Activated gamma-delta T cell treated with Interleukin-2 at 50 U/mL for 16 hours (primary cell): Measurements from ENCODE around the gene OTOGL.
"Not testable (repeated sequence)": the region's sequence is repeated elsewhere in the genome, so short reads cannot be mapped to it uniquely, and the experiment has no call there.

ENCODE experiments used
- DNase-seq: peaks from one replicate; pipeline ENCODE4 v3.0.0-alpha.2; 2020

Gene OTOGL

DNA sequence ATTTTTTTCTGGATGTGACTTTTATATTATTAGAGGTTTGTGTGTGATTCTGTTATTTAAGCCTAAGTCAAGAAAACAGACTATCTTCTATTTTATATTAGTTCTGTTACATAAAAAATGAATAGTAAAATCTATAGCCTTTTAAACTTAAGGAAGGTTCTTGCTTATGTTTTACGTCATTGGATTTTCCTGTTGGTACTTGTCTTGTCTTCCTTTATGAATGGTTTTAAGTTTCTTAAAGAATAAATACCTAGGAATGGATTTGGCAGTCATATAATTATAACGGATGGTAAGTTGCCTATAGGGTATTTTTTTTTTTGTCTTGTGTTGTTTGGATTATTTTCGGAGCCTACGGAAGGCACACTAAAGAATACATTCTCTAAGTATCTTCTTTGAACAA lies 182.9 kb downstream of the OTOGL start:
- no peak for DNase-seq

DNA sequence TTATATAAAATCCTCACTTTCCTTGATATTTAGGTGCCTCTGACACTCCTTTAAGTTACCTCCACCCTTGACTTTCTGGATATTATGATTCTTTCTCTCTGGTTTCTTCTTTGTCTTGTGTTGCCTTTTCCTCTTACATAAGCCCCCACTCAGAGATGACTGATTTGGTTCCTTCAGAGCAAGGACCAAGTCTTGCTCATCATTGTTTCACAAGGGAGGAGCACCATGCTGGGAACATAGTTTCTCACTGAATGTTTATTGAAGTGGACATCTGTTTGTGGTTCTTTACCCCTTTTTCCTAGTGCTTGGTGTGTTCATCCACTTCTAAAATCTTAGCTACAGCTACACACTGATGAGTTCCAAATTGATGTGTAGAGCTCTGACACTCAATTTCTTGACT lies 183.4 kb downstream of the OTOGL start:
- no peak for DNase-seq

DNA sequence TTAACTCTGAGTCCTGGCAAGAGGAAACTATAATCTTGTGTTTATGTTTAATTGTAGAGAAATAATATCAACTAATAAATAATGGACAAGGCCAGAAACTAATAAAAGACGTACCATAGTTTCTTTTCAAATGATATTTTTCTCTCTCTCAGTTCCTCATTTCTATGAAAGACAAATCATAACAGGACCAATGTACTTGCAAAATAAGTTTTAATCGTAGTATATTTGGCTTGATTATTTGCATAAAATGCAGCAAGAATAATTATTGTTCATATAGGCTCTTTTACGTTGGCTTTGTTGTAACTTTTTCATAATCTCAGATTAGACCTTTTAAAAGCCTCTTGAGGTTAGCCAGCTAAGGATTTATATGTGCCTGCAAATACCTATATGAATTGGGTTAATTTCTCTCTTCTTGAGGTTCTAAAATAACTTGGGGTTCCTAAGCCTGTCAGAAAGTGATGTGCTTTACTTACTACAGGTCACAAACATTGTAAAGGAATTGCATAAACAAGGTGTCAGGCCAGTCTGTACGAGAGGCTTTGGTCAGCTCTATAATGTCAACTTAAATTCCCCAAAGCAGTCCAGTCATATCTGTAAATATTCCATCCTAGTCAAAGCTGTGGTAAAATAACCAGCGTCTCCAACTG lies 191.9 kb downstream of the OTOGL start:
- DNase-seq, result no peak

DNA sequence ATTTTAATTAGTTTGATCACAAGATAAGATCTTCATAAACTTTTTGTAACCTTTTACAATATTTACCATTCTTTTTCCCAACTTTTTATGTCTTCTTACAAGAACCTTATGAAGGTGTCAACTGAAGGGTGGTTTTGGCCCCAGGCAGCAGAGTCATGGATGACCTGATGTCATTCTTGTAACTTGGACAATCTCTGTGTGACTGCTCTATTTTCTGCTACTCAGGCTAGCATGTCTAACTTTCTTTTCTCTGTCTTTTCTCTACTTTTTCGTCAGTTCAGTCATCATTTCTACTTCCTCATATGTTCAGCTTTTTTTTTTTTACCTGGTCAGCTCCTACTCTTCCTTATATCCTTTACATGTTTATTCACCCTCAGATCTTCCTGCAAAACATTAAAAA lies 194.0 kb downstream of the OTOGL start:
- no peak for DNase-seq

DNA sequence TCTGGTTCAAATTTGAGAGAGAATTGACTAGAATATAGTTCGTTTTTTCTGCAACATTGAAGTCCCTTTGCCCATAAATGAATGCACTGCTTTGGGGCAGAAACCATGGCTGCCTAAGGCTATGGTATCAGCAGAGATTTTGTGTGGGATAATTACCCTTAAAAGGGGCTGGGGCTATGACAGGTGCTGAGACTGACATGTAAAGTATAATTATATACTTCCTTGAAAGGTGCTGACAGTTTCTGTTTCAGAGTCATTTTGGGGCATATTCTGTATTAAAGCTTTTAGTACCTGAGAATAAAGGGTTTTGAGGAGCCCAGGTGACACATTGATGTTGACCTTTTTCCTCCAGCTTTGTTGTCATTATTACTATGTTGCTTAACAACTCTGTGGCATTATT lies 194.4 kb downstream of the OTOGL start:
- DNase-seq, result no peak

DNA sequence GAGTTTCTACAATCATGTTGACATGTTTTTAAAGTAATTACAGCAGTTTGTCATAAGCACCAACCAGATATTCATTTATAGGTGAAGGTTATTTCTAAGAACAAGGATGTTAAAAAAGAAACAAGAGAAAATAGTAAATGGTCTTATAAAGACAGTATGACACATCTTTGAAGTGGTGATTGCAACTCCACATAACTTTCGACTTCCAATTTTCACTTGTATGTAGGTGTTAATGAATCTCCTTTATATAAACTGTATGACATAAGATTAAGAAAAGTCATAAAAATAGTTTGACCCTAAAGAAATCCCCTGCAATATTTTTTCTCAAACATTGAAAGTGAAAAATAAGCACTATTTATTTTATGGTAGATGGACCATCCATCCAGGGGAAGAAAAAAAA lies 199.9 kb downstream of the OTOGL start:
- no peak for DNase-seq

DNA sequence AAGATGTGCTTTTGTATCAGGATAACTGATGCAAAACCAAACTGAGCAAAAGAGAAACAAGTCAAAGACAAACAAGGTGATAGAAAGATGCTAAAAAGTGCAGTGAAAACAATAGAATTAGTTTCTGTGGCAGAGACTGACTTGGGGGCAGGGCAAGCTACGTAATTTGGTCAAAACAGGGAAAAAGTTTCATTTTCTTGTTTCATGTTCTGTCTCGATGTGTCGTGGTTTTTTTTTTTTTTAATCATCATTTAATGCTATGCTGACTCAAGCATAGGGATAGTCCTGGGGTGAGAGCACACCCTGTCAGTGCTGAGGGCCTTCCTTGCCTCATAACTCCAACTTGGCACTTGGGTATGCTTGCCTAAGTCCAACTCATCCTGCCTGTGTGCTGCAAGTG lies 200.6 kb downstream of the OTOGL start:
- DNase-seq, result no peak

DNA sequence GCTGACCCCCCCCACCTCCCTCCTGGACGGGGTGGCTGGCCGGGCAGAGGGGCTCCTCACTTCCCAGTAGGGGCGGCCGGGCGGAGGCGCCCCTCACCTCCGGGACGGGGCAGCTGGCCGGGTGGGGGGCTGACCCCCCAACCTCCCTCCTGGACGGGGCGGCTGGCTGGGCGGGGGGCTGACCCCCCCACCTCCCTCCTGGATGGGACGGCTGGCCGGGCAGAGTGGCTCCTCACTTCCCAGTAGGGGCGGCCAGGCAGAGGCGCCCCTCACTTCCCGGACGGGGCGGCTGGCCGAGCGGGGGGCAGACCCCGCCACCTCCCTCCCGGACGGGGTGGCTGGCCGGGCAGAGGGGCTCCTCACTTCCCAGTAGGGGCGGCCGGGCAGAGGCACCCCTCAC lies 208.1 kb downstream of the OTOGL start:
- DNase-seq, result not testable (repeated sequence)

DNA sequence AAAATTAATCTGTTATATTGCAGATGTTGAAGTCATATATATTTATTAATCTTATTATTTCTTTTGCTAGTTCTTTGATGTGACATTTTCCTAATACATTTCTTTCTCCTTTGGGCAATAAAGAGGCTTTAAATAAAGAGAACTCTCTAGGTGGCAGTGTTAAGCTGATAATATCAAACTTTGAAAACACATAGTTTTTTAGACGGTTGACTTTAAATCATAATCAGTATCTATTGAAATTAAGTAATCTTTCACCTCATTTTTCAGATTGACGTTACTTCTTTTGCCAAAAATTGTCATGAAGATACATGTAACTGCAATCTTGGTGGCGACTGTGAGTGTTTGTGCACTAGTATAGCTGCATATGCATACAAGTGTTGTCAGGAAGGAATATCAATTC lies 213.9 kb downstream of the OTOGL start:
- DNase-seq, result no peak

DNA sequence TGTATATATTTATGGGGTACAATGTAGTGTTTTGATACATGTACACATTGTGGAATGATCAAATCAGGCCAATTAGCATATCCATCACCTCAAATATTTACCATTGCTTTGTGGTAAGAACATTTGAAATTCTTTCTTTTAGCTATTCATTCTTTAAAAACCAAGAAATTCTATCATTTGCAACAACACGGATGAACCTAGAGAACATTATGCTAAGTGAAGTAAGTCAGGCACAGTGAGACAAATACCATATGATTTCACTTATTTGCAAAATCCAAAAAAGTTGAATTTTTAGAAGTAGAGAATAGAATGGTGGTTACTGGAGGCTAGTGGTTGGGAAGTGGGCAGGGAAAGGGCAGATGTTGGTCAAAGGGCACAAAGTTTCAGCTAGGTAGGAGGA lies 215.4 kb downstream of the OTOGL start:
- no peak for DNase-seq

DNA sequence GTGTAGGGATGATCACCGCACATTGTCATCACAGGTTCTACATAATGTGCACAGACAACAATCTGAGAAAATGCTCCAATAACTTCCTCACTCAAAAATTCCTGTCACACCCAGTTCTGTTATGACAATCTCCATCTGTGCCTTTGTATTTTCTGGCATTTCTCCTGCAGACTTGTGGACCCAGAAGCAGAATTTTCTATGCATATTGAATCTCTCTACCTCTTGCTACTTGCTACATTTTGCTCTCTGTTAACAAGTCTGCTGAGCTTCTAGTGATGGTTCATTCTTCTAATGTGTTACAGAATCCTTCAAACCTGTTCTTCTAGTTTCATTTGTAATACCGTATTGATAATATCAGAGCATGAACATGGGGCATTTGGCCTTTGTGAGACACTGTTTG lies 216.9 kb downstream of the OTOGL start:
- no peak for DNase-seq

DNA sequence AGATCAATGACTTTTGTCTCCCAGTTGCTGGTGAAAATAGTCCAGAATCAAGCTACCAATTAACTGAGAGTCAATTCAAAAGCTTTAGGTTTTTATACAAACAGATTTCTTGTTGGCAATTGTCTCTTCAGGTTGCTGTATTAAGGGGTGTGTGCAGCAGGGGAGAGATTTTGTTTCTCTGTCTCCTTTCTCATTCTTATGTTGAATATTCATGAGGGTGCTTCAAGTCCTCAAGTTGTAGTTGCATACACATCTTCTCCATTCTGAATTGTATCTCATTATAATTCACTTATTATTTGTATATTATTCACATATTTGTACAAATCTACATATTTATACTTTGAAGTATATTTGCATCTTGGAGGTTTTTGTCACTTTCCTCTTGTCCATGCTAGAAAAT lies 218.0 kb downstream of the OTOGL start:
- DNase-seq, result no peak

DNA sequence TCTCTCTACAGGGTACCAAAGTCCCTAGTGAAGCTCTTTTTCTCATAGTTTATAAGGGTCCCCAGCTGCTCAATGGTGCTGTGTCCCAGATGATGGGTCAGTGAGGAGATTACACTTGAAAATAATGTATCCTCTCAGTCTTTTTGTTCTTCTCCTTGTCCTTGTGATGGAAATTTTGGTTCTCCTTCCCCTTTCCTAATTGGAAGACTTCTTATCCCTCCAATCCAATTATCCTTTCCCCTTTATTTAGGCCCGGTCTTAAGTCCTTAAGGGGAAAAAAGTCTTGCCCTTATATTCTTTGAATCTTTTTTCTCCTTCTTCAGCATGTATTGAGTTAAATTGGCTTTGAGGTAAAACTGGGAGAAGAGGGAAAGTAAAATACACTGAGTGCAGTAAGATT lies 218.6 kb downstream of the OTOGL start:
- DNase-seq, result no peak

DNA sequence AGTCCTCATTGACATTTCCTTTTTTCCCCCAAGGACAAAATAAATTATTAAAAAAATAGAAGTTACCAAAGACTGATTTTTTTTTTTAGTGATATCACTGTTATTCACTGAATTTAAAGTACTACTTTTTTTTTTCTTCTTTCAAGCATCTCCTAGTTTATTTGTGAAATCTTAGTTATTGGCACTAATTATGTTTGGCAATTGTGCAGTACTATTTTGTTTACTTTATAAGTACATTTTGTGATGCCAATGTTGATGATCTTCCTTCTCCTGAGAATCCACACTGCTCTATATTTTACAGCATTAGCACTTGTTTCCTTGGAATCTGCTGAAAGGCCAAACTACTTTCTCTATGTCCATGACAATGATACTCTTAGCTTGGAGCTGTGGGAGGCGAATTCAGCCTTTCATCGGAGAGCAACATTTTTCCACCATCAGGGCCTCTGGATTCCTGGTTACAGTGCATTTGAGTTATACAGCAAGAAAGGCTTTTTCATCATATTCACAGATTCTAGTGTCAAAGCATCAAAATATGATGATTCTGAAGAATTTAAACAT lies 220.9 kb downstream of the OTOGL start:
- DNase-seq, result no peak

DNA sequence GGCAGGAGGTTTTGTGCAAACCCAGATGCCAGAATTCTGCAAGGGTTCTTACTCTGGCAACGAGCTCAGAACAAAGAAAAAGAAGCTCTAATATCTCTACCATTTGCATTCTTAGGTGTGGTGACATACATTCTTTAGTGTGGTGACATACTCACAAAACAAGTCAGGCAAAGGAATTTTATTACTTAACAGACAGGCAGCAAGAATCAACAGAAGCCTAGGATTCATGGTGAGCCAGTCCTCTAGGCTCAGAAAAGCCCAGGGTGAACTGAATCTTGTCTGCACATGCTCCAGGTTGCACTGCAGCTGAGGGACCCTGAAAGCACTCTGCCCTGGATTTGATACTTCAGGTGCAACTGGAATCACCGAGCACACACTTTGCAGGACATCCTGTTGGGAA lies 222.3 kb downstream of the OTOGL start:
- DNase-seq, result no peak

DNA sequence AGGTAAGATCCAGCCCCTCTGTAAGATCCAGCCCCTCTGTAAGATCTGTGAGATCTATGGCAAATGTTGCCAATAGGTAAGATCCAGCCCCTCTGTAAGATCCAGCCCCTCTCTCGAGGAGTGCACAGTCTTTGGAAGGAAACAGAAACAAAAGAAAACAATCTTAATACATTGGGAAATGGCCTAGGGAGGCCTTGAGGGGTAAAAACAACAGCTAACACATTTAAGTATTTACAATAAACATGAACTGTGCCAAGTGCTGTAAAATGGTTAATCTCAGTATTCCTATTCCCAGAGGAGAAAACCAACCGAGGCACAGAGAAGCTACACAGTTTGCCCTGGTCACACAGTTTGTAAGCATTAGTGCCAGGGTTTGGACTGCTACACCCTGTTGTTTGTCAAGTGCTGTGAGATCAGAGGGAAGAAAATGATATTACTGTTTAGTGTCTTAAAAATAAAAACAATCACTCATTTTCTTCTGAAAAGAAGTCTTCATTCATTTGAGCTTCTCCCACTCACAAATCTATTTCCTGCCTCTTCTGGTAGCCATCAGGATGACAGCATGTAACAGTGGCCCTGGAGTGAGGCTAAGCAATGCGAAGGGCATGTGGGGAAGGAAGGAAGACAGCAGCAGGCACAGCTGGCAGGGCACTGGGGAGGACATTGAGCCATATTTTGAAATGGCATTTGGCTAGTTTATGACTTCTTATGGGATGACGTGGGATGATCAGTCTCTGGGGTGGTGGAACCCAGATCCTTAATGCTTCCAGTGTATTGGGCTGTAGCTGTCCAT lies 226.0 kb downstream of the OTOGL start:
- DNase-seq, result no peak

DNA sequence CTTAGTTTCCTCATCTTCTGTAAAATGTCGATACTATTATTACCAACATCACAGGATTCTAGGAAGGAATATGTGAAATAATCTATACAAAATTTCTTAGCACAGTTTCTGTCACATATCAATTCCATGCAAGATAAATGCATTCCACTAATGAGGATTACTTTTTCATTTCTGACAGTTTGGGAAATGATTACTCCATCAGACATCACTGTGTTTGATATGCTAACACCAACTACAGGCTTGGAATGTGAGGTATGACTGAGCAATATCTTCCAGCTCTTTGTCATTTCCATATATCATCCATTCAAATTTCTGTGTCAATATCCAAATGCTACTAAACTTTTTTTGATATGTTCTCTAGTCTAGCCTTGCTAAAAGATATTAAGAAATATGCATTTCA lies 233.5 kb downstream of the OTOGL start:
- no peak for DNase-seq

DNA sequence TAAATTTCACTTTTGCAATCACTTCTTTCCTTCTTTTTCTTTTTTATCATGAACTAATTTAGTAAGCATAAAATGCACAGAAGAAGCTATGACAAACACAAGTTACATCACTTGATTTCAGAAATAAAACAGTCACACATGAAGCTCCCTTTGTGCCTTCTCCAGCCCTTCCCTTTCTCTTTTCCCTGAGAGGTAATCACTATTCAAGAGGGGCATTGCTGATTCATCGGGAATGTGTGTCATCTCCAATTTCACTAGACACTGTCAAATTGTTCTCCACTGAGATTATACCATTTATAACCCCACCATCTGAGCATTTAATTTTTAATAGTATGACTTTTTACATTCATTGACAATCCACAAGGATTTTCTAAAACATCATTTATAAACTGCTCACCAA lies 253.1 kb downstream of the OTOGL start:
- DNase-seq, result no peak

DNA sequence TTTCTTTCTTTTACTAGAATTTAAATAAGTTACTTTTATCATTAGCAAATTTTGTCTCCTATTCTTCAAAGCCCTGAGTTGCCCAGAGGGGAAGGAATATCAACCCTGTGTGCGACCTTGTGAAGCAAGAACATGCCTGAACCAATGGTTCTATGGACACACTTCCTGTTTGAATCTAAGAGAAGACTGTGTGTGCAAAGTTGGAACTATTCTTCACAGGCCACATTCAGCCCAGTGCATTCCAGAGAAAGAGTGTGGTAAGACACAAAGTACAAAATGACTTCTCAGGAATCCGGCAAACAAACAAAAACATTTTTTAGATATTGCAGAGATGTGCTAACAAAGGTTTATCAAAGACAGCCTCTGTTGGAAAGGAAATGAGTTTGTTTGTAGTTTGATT lies 253.9 kb downstream of the OTOGL start:
- no peak for DNase-seq

DNA sequence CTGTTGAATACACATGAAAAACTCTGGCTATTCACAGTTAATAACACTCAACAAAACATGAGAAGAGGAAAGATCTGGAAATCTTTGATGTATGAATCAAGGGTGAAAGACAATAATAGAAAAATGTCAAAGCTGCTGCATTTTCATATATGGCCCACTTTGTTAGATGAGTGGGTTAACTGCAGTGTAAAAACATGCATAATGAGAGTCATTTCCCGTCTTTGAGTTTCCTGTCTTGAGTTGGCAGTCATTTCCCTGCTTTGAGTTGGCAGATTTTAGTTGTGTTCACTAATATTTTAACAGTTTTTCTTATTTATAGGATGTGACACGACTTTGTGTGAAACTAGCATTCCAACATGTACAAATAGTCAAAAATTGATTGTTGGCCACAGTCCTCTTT lies 256.8 kb downstream of the OTOGL start:
- DNase-seq, result no peak

DNA sequence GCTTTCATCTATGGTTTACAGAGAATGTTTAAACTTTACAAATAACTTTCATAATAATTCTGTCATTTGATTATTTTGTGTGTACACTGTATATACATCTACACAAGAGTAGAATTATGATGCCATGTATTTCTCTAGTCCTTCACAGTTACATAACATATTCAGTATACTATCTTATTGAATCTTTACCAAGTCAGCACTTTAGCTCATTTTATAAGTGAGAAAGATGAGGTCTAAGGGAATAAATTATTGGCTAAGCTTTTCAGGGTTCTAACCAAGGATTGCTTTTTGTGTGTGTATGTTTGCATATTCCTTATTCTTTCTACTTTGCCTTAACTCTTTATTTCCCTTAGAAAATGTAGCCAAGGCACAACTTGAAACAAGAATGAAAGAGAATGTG lies 260.4 kb downstream of the OTOGL start:
- no peak for DNase-seq

DNA sequence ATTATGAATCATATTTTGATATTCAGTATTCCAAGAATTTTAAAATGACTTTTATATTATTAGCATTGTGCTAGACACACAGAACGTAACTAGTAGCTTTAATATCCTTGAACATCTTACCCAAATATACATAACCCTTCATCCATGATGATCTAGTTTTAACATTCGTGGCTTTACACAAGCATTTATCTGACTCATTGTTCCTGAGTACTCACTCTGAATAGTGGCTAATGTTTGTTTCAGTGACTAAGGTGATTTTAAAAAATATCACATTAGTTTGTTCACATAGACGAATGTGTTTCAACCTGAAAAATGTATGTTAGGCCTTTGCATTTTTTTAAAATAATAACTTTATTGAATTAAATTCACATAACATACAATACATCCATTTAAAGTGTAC lies 264.7 kb downstream of the OTOGL start:
- no peak for DNase-seq

DNA sequence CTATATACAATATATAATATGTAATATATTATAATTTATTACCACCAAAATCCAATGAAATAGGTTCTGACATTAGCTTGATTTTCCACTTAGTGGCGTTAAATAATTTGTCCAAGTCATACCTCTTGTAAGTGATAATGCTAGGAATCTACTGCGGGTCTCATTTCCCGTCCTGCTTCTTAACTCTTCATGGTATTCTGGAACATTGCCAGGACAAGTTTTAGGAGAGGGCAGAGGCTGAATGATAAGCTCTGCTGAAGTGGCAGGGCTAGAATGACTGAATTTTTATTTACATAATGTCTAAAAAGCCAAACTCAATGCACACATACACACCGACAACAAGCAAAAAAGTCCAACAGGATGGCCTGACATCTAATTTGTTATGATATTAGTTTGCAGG lies 274.3 kb downstream of the OTOGL start:
- no peak for DNase-seq

DNA sequence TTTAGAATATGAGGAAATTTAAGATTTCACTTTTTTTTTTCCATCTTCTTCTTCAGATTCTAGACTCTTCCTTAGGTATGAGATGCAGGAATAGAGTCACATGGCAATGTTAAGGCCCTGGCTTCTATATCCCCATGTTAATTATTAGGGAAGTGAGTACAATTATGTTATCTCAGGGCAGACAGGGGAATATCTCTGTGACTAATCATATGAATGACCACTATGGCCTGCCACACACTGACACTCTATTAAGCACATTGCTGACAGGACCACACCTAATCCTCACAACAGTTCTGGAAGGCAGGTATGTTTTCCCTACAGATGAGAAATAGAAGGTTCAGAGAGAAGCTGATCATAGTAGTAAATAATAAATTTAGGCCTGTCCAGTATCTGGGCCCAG lies 275.3 kb downstream of the OTOGL start:
- no peak for DNase-seq
